ENCODE measurements around the gene ECM2. TPM values are rescaled to one million over a fixed set of nuclear protein-coding genes. Genes with fewer than 3 reads are reported as not detected.

ECM2 gene
- total RNA-seq, 1 experiment from 2014 or later: not detected

- no peak overlapping the region for H3K27ac ChIP-seq (ENCODE audit: insufficient read length, low read depth, low read length)
- no peaks in the 10 kb centered on the region for H3K79me2 ChIP-seq (ENCODE audit: insufficient read depth, low read length)
- no peaks in the 10 kb centered on the region for H4K20me1 ChIP-seq (ENCODE audit: control insufficient read depth, insufficient read depth, insufficient read length)
- H3K4me3 Mint-ChIP-seq: no peak overlapping the region
- H2BK5ac ChIP-seq (ENCODE audit: insufficient read length, low read length): no peak overlapping the region
- H3K79me1 ChIP-seq (ENCODE audit: insufficient read depth, low read depth, low read length, poor library complexity, severe bottlenecking): no peaks in the 10 kb centered on the region
- no peak for DNase-seq
- H2BK12ac ChIP-seq (ENCODE audit: insufficient read length, low read depth, low read length): no peak overlapping the region
- H3K23ac ChIP-seq (ENCODE audit: insufficient read length, low read depth, low read length): no peak overlapping the region
- H3K27me3 ChIP-seq (ENCODE audit: insufficient read depth, low read length): no peaks in the 10 kb centered on the region
- no peak overlapping the region for H2BK15ac ChIP-seq (ENCODE audit: low read depth, low read length)
- H2BK20ac ChIP-seq (ENCODE audit: low read depth, low read length, poor library complexity, severe bottlenecking): no peak overlapping the region
- no peak overlapping the region for H3K4ac ChIP-seq (ENCODE audit: low read depth, low read length)
- no peak overlapping the region for H2BK120ac ChIP-seq (ENCODE audit: low read depth, low read length, poor library complexity, severe bottlenecking)
- H3K4me1 Mint-ChIP-seq: peaks cover 27 to 33% of the 10 kb centered on the region in 2 experiments
- H3T11ph ChIP-seq (ENCODE audit: low read length): no peak overlapping the region
- H3K27me3 Mint-ChIP-seq (ENCODE audit: low read depth): no peaks in the 10 kb centered on the region
- H3K18ac ChIP-seq (ENCODE audit: insufficient read length, low read depth, low read length): no peak overlapping the region
- H2AFZ ChIP-seq (ENCODE audit: low read length): no peak overlapping the region
- no peak overlapping the region for H4K8ac ChIP-seq (replicated peaks; ENCODE audit: insufficient read length, low read depth, low read length)
- H3K4me2 ChIP-seq (ENCODE audit: insufficient read depth, insufficient read length, low read length): no peak overlapping the region
- H3K9me3 ChIP-seq (ENCODE audit: control insufficient read depth, low read depth, low read length): no peaks in the 10 kb centered on the region
- H2AK5ac ChIP-seq (ENCODE audit: insufficient read length, low read length): no peak overlapping the region
- no peak for TF ChIP-seq CTCF (conservative IDR thresholded peaks at IDR 0.05)
- H4K91ac ChIP-seq (ENCODE audit: insufficient read length, low read depth, low read length): no peak overlapping the region
- no peak overlapping the region for H3K9ac ChIP-seq (ENCODE audit: extremely low read depth, insufficient read length, low read length)
- no peak overlapping the region for H4K5ac ChIP-seq (ENCODE audit: insufficient read length, low read depth, low read length)
- no peak overlapping the region for H3K56ac ChIP-seq (ENCODE audit: insufficient read length, low read depth, low read length)
- H3K14ac ChIP-seq (ENCODE audit: insufficient read depth, low read length): no peak overlapping the region
- no peaks in the 10 kb centered on the region for H3K9me3 Mint-ChIP-seq
- no CpG with 5 or more reads among the region's 5 CpGs for WGBS (ENCODE audit: extremely low coverage, insufficient read length, low lambda C conversion rate)
- no peak overlapping the region for H3K27ac Mint-ChIP-seq
- H3K23me2 ChIP-seq (ENCODE audit: insufficient read length, low read depth, low read length, poor library complexity, severe bottlenecking): no peaks in the 10 kb centered on the region
- H3K4me1 ChIP-seq (ENCODE audit: insufficient read depth, low read length): no peaks in the 10 kb centered on the region; the same call in 1 of the 2 replicates
- H3K36me3 Mint-ChIP-seq (ENCODE audit: insufficient read depth in 1 of 3, low read depth in 3 of 3): 0 out of 7 replicates have a peak, but pooled peaks cover 0 to 1% (median 0%) of the 10 kb centered on the region in 3 experiments
Observed at GRCh38 chr9:92561374-92562330, 25.9 kb upstream of the ECM2 start.
